GM23338 (cell line): ENCODE results near the gene EXD3. TPM values are rescaled to one million over a fixed set of nuclear protein-coding genes. Genes with fewer than 3 reads are reported as not detected.

Source experiments
- ATAC-seq: fragments of 200-7000 bp; cut with Tn5 transposase; 3 replicates; pipeline ENCODE4 v1.9.1; 2020
- DNase-seq: peaks from one replicate; pipeline ENCODE4 v3.0.0-alpha.2; 2015; ENCODE audit warnings: low spot score
- H2AFZ ChIP-seq: fragments of 200-600 bp; sonication (generic); 2 replicates; pipeline ENCODE4 v1.8.0; 2016; ENCODE audit warnings: antibody characterized with exemption, mild to moderate bottlenecking, moderate library complexity
- H3F3A ChIP-seq: fragments of 200-600 bp; sonication (generic); replicated peaks from 2 replicates; pipeline ENCODE4 v1.8.0; 2017; ENCODE audit warnings: antibody characterized with exemption, mixed run types, low read depth
- H3K27ac ChIP-seq: fragments of 200-600 bp; sonication (generic); 2 replicates; pipeline ENCODE4 v1.6.1; 2016; ENCODE audit warnings: low read depth
- H3K27me3 ChIP-seq: fragments of 200-600 bp; sonication (generic); 2 replicates; pipeline ENCODE4 v1.8.0; 2016; ENCODE audit warnings: mild to moderate bottlenecking, mixed run types, moderate library complexity; ENCODE audit not compliant: insufficient read depth
- H3K36me3 ChIP-seq: fragments of 200-600 bp; sonication (generic); 2 replicates; pipeline ENCODE4 v1.8.0; 2016; ENCODE audit warnings: mild to moderate bottlenecking; ENCODE audit not compliant: insufficient read depth
- H3K4me1 ChIP-seq: fragments of 200-600 bp; sonication (generic); 2 replicates; pipeline ENCODE4 v1.8.0; 2016; ENCODE audit warnings: mild to moderate bottlenecking, moderate library complexity; ENCODE audit not compliant: insufficient read depth
- H3K4me2 ChIP-seq: fragments of 200-600 bp; sonication (generic); 2 replicates; pipeline ENCODE4 v1.7.1; 2017; ENCODE audit warnings: mixed run types
- H3K4me3 ChIP-seq: fragments of 200-600 bp; sonication (generic); 2 replicates; pipeline ENCODE4 v1.6.1; 2016; ENCODE audit warnings: mixed run types
- H3K79me2 ChIP-seq: fragments of 200-600 bp; sonication (generic); replicated peaks from 2 replicates; pipeline ENCODE4 v1.8.0; 2017; ENCODE audit warnings: mild to moderate bottlenecking; ENCODE audit not compliant: insufficient read depth
- H3K9me2 ChIP-seq: fragments of 200-600 bp; sonication (generic); 2 replicates; pipeline ENCODE4 v1.8.0; 2017; ENCODE audit not compliant: insufficient read depth
- H4K20me1 ChIP-seq: fragments of 200-600 bp; sonication (generic); replicated peaks from 2 replicates; pipeline ENCODE4 v1.8.0; 2017; ENCODE audit warnings: mild to moderate bottlenecking; ENCODE audit not compliant: insufficient read depth
- H3K27ac Mint-ChIP-seq: 2 replicates; pipeline ENCODE4 v1.8.0; 2020; ENCODE audit warnings: inconsistent platforms, mild to moderate bottlenecking, moderate library complexity, mixed read lengths
- H3K27me3 Mint-ChIP-seq: 3 replicates; pipeline ENCODE4 v1.8.0; 2022; ENCODE audit warnings: low read depth, mild to moderate bottlenecking, moderate library complexity, mixed read lengths, inconsistent platforms; ENCODE audit not compliant: insufficient read depth, poor library complexity
- H3K36me3 Mint-ChIP-seq: 3 replicates; pipeline ENCODE4 v1.8.0; 2021; ENCODE audit warnings: low read depth, mild to moderate bottlenecking, inconsistent platforms, moderate library complexity, mixed read lengths
- H3K4me1 Mint-ChIP-seq: 3 replicates; pipeline ENCODE4 v1.8.0; 2020; ENCODE audit warnings: mild to moderate bottlenecking, inconsistent platforms, mixed read lengths
- H3K4me3 Mint-ChIP-seq: 3 replicates; pipeline ENCODE4 v1.8.0; 2021; ENCODE audit warnings: moderate library complexity, mild to moderate bottlenecking, inconsistent platforms, mixed read lengths
- H3K9me3 Mint-ChIP-seq: 3 replicates; pipeline ENCODE4 v1.8.0; 2020; ENCODE audit warnings: moderate library complexity, mild to moderate bottlenecking, inconsistent platforms, mixed read lengths
- CREB1 ChIP-seq: fragments of 250-450 bp; sonication (Bioruptor Pico); IDR thresholded peaks from 2 replicates; pipeline ENCODE4 v1.5.0; 2020; ENCODE audit warnings: low read depth, mild to moderate bottlenecking, moderate library complexity
- ETS1 ChIP-seq: IDR thresholded peaks from 2 replicates; pipeline ENCODE4 v1.6.1; 2016; ENCODE audit warnings: antibody characterized with exemption
- EZH2 ChIP-seq: fragments of 200-600 bp; sonication (generic); IDR thresholded peaks from one replicate; pipeline ENCODE4 v1.8.0; 2017; ENCODE audit warnings: antibody characterized with exemption, mild to moderate bottlenecking, low read depth; ENCODE audit not compliant: unreplicated experiment
- EZH2phosphoT487 ChIP-seq: fragments of 200-600 bp; sonication (generic); IDR thresholded peaks from one replicate; pipeline ENCODE4 v1.8.1; 2018; ENCODE audit warnings: antibody characterized with exemption; ENCODE audit not compliant: unreplicated experiment
- POLR2AphosphoS5 ChIP-seq: IDR thresholded peaks from 2 replicates; pipeline ENCODE4 v1.6.1; 2016; ENCODE audit warnings: antibody characterized with exemption, low read depth
- REST ChIP-seq: IDR thresholded peaks from one replicate; pipeline ENCODE4 v1.6.1; 2018; ENCODE audit warnings: antibody characterized with exemption; ENCODE audit not compliant: unreplicated experiment
- STAT1 ChIP-seq: IDR thresholded peaks from one replicate; pipeline ENCODE4 v1.6.1; 2016; ENCODE audit warnings: antibody characterized with exemption; ENCODE audit not compliant: unreplicated experiment
- ZNF114 ChIP-seq: fragments of 250-450 bp; sonication (Bioruptor Pico); IDR thresholded peaks from 2 replicates; pipeline ENCODE4 v1.5.0; 2020; ENCODE audit warnings: mild to moderate bottlenecking, moderate library complexity
- polyA plus RNA-seq: library from polyadenylated mRNA; unstranded; fragments of >200 nt; fragmentation: Nextera tagmentation; extraction: Ambion mirVana; gene quantifications from 2 replicates; pipeline ENCODE4 v1.2.1, GENCODE V29; 2016
- total RNA-seq: library from RNA; depleted of rRNA; stranded (reverse); fragments of >200 nt; shearing (Covaris generic); gene quantifications from 2 replicates; pipeline ENCODE4 v1.2.3, GENCODE V29; 2014

Gene EXD3
- total and polyA plus RNA-seq, 2 experiments from 2014 or later, result 3.6 to 9.7 TPM

- no peak overlapping the region for H3K4me2 ChIP-seq
- Mint-ChIP-seq H3K36me3 (no peaks in the 10 kb centered on the region), H3K4me3 (no peak overlapping the region), H3K27me3 (peaks cover 2% of the 10 kb centered on the region), H3K9me3 (no peaks in the 10 kb centered on the region), H3K4me1 (no peaks in the 10 kb centered on the region), H3K27ac (no peak overlapping the region)
- no peaks in the 10 kb centered on the region for H3K27me3 ChIP-seq
- H2AFZ ChIP-seq, result no peak overlapping the region
- no peaks in the 10 kb centered on the region for H3F3A ChIP-seq
- no peaks in the 10 kb centered on the region for H3K79me2 ChIP-seq
- TF ChIP-seq REST (no peak), STAT1 (no peak)
- H4K20me1 ChIP-seq, result no peaks in the 10 kb centered on the region
- no peaks in the 10 kb centered on the region for H3K4me1 ChIP-seq
- H3K9me2 ChIP-seq, result no peaks in the 10 kb centered on the region
- no peak overlapping the region for H3K27ac ChIP-seq
- ATAC-seq (no peak), DNase-seq (no peak)
- no peak overlapping the region for H3K4me3 ChIP-seq
- no peaks in the 10 kb centered on the region for H3K36me3 ChIP-seq
Measured at GRCh38 chr9:137389428-137389746, 33.6 kb downstream of the EXD3 start.

- H3K27me3 Mint-ChIP-seq, result peaks cover 2% of the 10 kb centered on the region
- no peak for TF ChIP-seq REST
- TF ChIP-seq CREB1 (CRISPR knock-in tag), result no peak
- no peak for TF ChIP-seq EZH2phosphoT487
- no peak for TF ChIP-seq ETS1
- no peak for TF ChIP-seq POLR2AphosphoS5
- no peak for TF ChIP-seq EZH2
- TF ChIP-seq STAT1, result no peak
- TF ChIP-seq ZNF114 (CRISPR knock-in tag), result no peak
Measured at GRCh38 chr9:137388589-137389427, 34.2 kb downstream of the EXD3 start.

More at GRCh38 chr9:137388589-137389427, 34.2 kb downstream of the EXD3 start:
- Histone ChIP-seq H2AFZ (no peak overlapping the region), H3K79me2 (no peaks in the 10 kb centered on the region), H3F3A (no peaks in the 10 kb centered on the region), H3K36me3 (no peaks in the 10 kb centered on the region), H3K4me2 (no peak overlapping the region), H3K27ac (no peak overlapping the region), H3K9me2 (no peaks in the 10 kb centered on the region), H4K20me1 (no peaks in the 10 kb centered on the region), H3K4me1 (no peaks in the 10 kb centered on the region), H3K4me3 (no peak overlapping the region), H3K27me3 (no peaks in the 10 kb centered on the region)
- no peak for ATAC-seq
- no peaks in the 10 kb centered on the region for H3K36me3 Mint-ChIP-seq
- no peak for DNase-seq
- H3K27ac Mint-ChIP-seq, result no peak overlapping the region
- H3K9me3 Mint-ChIP-seq, result no peaks in the 10 kb centered on the region
- no peak overlapping the region for H3K4me3 Mint-ChIP-seq
- H3K4me1 Mint-ChIP-seq, result no peaks in the 10 kb centered on the region
